Thoracic aorta (tissue), 2 donors: ENCODE measurements around the gene GLIPR2. TPM values are rescaled to one million over a fixed set of nuclear protein-coding genes. Genes with fewer than 3 reads are reported as not detected.

ENCODE experiments used
- ATAC-seq: fragments of 150-250 bp; one replicate; pipeline ENCODE4 v1.8.0; 2017; ENCODE audit warnings: low read depth; ENCODE audit not compliant: insufficient number of reproducible peaks, low FRiP score
- DNase-seq: peaks from one replicate; pipeline ENCODE4 v3.0.0-alpha.2; 2020; ENCODE audit warnings: low spot score
- H3K27ac ChIP-seq, 2 donors: fragments of 200-600 bp; sonication (generic); 1 replicate in 1 of 2; 2 replicates in 1 of 2; pipeline ENCODE4 v1.5.1; 2016; ENCODE audit warnings: mild to moderate bottlenecking in 2 of 2, moderate library complexity in 2 of 2
- H3K27me3 ChIP-seq: fragments of 200-600 bp; sonication (generic); replicated peaks from 2 replicates; pipeline ENCODE4 v1.6.0; 2016; ENCODE audit warnings: mild to moderate bottlenecking; ENCODE audit not compliant: insufficient read depth
- H3K36me3 ChIP-seq: fragments of 200-600 bp; sonication (generic); one replicate; pipeline ENCODE4 v1.5.1; 2016
- H3K4me1 ChIP-seq, 2 donors: fragments of 200-600 bp; sonication (generic); 1 replicate in 1 of 2; 2 replicates in 1 of 2; pipeline versions ENCODE4 v1.5.1 to v1.6.0; 2016; ENCODE audit warnings: low read depth in 2 of 2, mild to moderate bottlenecking in 1 of 2; ENCODE audit not compliant: control insufficient read depth in 1 of 2
- H3K4me3 ChIP-seq: fragments of 200-600 bp; sonication (generic); 2 replicates; pipeline ENCODE4 v1.5.1; 2016; ENCODE audit warnings: mild to moderate bottlenecking
- H3K9me3 ChIP-seq: fragments of 200-600 bp; sonication (generic); 2 replicates; pipeline ENCODE4 v1.5.1; 2016
- total RNA-seq, 2 donors: library from RNA; depleted of rRNA; stranded (reverse); fragments of >200 nt; gene quantifications; one replicate each; pipeline versions ENCODE4 v1.1.0 to v1.2.3, GENCODE V29; 2016
- TF ChIP-seq, protein P1 (sequence below): fragments of 200-600 bp; sonication (generic); IDR thresholded peaks from one replicate; pipeline ENCODE4 v1.5.1; 2019; ENCODE audit warnings: antibody characterized with exemption

The GLIPR2 gene
- total RNA-seq, 2 donors from 2014 or later = 47.0 to 52.1 TPM

DNA sequence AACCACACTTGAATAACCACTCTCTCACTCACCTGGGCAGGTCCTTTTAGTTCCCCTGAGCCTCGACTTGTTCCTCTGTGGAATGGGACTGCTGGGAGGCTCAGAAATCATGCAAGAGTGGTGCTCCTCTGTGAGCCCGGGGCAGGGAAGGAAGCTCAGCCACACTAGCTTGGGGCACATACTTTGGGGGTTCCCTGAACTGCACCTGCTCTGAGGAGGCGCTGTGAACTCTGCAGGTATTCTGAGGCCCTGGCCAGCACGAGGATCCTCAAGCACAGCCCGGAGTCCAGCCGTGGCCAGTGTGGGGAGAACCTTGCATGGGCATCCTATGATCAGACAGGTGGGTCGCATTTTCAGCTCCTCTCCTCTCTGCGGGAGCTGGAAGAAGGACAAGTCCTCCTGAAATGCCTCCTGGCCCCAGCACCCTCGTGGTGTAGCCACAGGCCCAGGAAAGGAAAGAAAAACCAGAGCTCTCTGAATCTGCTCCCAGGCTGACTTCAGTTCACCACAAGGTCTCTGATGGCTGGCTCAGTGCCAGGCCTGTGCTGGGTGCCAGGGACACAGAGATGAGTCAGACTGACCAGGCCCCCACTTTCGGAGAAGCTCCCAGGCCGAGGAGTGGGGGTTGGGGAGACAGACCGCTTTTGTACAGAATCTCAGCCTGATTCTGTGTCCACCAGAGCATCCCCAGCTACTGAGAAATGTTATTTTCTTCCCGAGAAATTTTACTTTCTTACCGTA, 11.9 kb downstream of the GLIPR2 start:
- Histone ChIP-seq H3K4me3 (peak overlapping the region; percentile 22), H3K4me1 (peaks cover 25 to 38% of the 10 kb centered on the region in 2 donors), H3K27me3 (no peaks in the 10 kb centered on the region), H3K36me3 (peaks cover 13% of the 10 kb centered on the region), H3K27ac (peak overlapping the region; percentile 72 to 74), H3K9me3 (no peaks in the 10 kb centered on the region)
- ATAC-seq (peak; percentile 76), DNase-seq (peak; percentile 96)
- TF ChIP-seq, protein P1, sequence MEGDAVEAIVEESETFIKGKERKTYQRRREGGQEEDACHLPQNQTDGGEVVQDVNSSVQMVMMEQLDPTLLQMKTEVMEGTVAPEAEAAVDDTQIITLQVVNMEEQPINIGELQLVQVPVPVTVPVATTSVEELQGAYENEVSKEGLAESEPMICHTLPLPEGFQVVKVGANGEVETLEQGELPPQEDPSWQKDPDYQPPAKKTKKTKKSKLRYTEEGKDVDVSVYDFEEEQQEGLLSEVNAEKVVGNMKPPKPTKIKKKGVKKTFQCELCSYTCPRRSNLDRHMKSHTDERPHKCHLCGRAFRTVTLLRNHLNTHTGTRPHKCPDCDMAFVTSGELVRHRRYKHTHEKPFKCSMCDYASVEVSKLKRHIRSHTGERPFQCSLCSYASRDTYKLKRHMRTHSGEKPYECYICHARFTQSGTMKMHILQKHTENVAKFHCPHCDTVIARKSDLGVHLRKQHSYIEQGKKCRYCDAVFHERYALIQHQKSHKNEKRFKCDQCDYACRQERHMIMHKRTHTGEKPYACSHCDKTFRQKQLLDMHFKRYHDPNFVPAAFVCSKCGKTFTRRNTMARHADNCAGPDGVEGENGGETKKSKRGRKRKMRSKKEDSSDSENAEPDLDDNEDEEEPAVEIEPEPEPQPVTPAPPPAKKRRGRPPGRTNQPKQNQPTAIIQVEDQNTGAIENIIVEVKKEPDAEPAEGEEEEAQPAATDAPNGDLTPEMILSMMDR = no peak

DNA sequence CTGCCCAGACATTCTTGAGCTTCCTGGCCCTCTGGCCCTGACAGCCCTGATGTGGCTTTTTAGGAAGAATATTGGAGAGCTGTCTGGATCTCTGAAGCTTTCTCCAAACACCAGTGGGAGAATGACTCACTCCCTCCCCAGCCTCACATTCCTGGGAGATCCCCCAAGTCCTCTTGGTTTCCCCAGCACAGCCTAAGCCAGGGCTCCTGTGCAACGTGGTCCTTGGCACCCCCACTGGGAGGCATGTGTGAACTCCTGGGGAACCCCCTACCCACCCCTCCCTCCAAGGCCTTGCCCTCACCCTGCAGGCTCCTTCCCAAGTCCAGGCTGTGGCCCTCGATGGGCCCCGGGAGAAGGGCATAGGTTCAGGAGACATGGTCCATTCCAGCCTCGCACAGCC, 12.7 kb downstream of the GLIPR2 start:
- Histone ChIP-seq H3K4me1 (peaks cover 24 to 34% of the 10 kb centered on the region in 2 donors), H3K36me3 (peaks cover 13% of the 10 kb centered on the region), H3K4me3 (no peak overlapping the region), H3K9me3 (no peaks in the 10 kb centered on the region), H3K27me3 (no peaks in the 10 kb centered on the region), H3K27ac (peak overlapping the region; percentile 72 to 74)
- DNase-seq (no peak), ATAC-seq (no peak)
- TF ChIP-seq, protein P1 = no peak

DNA sequence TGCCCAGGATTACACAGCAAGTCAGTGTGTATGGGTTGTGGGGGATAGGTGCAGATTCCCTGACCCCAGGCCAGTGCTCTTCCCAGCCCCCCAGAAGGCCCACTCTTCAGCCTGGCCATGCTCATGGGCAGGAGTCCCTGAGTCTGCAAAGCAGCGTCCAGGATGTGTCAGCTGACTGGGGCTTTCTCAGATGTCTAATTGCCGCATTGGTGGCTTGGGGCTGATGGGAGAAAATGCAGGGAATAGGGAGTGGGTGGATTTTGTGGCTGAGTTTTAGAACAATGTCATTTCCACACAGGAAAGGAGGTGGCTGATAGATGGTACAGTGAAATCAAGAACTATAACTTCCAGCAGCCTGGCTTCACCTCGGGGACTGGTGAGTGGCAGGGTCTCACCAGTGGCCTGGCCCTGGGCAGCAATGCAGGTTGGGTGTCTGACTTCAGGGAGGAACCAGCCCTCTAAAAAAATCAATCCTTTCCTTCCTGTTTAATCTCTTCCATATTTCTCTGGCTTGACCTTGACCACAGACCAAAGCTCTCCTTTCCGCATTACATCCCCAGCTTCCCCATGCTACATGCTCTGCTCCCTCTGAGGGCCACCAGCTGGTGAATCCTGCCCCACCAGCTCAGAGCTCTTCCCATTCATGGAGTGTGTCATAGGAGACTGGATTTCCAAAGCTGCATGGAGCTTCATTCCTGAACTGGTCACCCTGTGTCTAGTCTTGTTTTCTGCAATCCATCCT, 14.2 kb downstream of the GLIPR2 start:
- H3K9me3 ChIP-seq = no peaks in the 10 kb centered on the region
- H3K27ac ChIP-seq = peak overlapping the region; percentile 8 to 18
- no peak overlapping the region for H3K4me3 ChIP-seq
- TF ChIP-seq, protein P1 = no peak
- peaks cover 16% of the 10 kb centered on the region for H3K36me3 ChIP-seq
- H3K27me3 ChIP-seq = no peaks in the 10 kb centered on the region
- no peak for ATAC-seq
- DNase-seq = no peak
- H3K4me1 ChIP-seq = peaks cover 26 to 41% of the 10 kb centered on the region in 2 donors

DNA sequence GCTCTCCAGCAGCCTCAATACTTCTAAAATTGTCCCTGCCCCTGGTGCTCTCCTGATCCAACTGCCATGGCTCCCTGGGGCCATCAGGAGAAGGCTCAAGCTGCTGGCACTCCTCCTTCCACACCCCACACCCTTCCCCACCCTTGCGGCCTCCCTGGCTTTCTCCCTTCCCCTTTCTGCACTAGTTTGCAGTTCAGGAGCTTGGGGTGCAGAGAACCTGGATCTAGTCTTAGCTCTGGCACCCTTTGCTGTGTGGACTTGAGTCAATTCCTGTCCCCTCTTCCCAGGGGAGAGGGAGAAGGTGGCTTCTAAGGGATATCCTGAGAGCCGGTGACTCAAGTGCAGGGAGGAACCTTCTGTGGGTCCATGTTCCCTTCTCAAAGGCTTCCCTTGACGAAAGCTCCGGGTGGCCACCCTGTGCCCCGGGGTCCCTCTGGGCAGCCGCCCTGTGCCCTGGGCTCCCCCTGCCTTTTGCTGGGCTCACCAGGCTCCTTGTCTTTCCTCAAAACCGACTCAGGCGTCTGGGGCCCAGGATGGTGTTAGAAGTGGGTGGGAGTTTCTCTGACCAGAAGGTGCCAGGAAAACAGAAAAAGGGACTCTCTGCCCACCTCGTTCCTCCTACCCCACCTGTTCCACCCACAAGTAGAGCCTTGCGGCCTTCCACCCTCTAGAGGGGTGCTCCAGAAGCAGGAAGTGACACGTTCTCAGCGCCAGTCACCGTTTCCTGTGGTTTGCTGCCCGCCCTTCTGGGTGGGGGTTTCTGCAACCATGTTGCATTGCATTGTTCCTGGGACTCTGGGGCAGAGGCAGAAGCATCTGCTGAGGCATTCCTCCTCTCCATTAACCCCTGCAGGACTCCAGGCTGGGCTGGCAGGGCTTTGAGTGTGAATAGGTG, 15.0 kb downstream of the GLIPR2 start:
- H3K9me3 ChIP-seq = no peaks in the 10 kb centered on the region
- DNase-seq (no peak), ATAC-seq (no peak)
- H3K27ac ChIP-seq = peak overlapping the region; percentile 8 to 18
- no peak overlapping the region for H3K4me3 ChIP-seq
- H3K36me3 ChIP-seq = peaks cover 19% of the 10 kb centered on the region
- H3K27me3 ChIP-seq = no peaks in the 10 kb centered on the region
- peaks cover 26 to 41% of the 10 kb centered on the region in 2 donors for H3K4me1 ChIP-seq
- TF ChIP-seq, protein P1 = no peak
